Measurements from ENCODE around the gene ZNF189.

GRCh38 chr9:101458963-101459631, 60.4 kb downstream of the ZNF189 start:
- TF ChIP-seq CTCF (IDR thresholded peaks at IDR 0.05) (peak; percentile 10 to 60 (median 35)), POLR2A (IDR thresholded peaks at IDR 0.05) (no peak)
